Transverse colon (tissue), 4 donors: ENCODE measurements around the gene FBP2.

Experiments used
- CTCF ChIP-seq, 5 experiments: fragments of 200-600 bp in 3 of 5; fragments of 450-650 bp in 2 of 5; sonication (generic) in 3 of 5; IDR thresholded peaks; 1 replicate in 2 of 5; 2 replicates in 3 of 5; pipeline ENCODE4 v1.5.1; 2016 to 2017; ENCODE audit warnings: antibody characterized with exemption in 5 of 5, inconsistent platforms in 3 of 5, mild to moderate bottlenecking in 2 of 5, moderate library complexity in 1 of 5
- EP300 ChIP-seq: sonication (generic); formaldehyde crosslinking; IDR thresholded peaks from one replicate; pipeline ENCODE4 v1.6.1; 2017; ENCODE audit warnings: antibody characterized with exemption, low read depth
- POLR2AphosphoS5 ChIP-seq, 3 donors: sonication (generic); formaldehyde crosslinking; IDR thresholded peaks; one replicate each; pipeline ENCODE4 v1.6.1; 2016; ENCODE audit warnings: antibody characterized with exemption in 3 of 3

- no peak for TF ChIP-seq CTCF (IDR thresholded peaks at IDR 0.05)
- no peak for TF ChIP-seq POLR2AphosphoS5 (IDR thresholded peaks at IDR 0.05)
- no peak for TF ChIP-seq EP300
Measured at GRCh38 chr9:94576131-94576530, 17.5 kb downstream of the FBP2 start.
